Omental fat pad (tissue), 4 donors: ENCODE data around the gene TRAPPC10. TPM values are rescaled to one million over a fixed set of nuclear protein-coding genes. Genes with fewer than 3 reads are reported as not detected.
A peak's percentile ranks its signal among the peaks of the same experiment; 100 is the strongest.

ENCODE experiments used
- ATAC-seq: fragments of 150-250 bp; one replicate; pipeline ENCODE4 v1.9.1; 2016; ENCODE audit warnings: mild to moderate bottlenecking, moderate library complexity; ENCODE audit not compliant: low FRiP score
- DNase-seq: peaks from one replicate; pipeline ENCODE4 v3.0.0-alpha.2; 2019; ENCODE audit warnings: low spot score
- CTCF ChIP-seq, 3 donors: fragments of 450-650 bp; IDR thresholded peaks; one replicate each; pipeline ENCODE4 v1.5.1; 2016 to 2017; ENCODE audit warnings: antibody characterized with exemption in 3 of 3, mild to moderate bottlenecking in 3 of 3, moderate library complexity in 2 of 3
- total RNA-seq, 4 donors: library from RNA; depleted of rRNA; stranded (reverse); fragments of >200 nt; gene quantifications; one replicate each; pipeline ENCODE4 v1.1.0, GENCODE V29; 2016

TRAPPC10 gene
- total RNA-seq, 4 donors from 2014 or later: 29.3 to 42.8 (median 36.6) TPM

- DNase-seq (no peak), ATAC-seq (no peak)
- no peak for TF ChIP-seq CTCF (IDR thresholded peaks at IDR 0.05)
Observed at GRCh38 chr21:44018813-44019567, 6.9 kb downstream of the TRAPPC10 start.

- ATAC-seq (no peak), DNase-seq (no peak)
- TF ChIP-seq CTCF (IDR thresholded peaks at IDR 0.05): no peak
Observed at GRCh38 chr21:44019568-44019958, 7.5 kb downstream of the TRAPPC10 start.

- DNase-seq (no peak), ATAC-seq (no peak)
- no peak for TF ChIP-seq CTCF (IDR thresholded peaks at IDR 0.05)
Observed at GRCh38 chr21:44020551-44020950, 8.4 kb downstream of the TRAPPC10 start.

GRCh38 chr21:44021064-44021463 lies 9.0 kb downstream of the TRAPPC10 start:
- no peak for TF ChIP-seq CTCF (IDR thresholded peaks at IDR 0.05)
- ATAC-seq (no peak), DNase-seq (no peak)

GRCh38 chr21:44024257-44024656 lies 12.1 kb downstream of the TRAPPC10 start:
- ATAC-seq (no peak), DNase-seq (no peak)
- no peak for TF ChIP-seq CTCF (IDR thresholded peaks at IDR 0.05)

GRCh38 chr21:44024887-44025353 lies 12.8 kb downstream of the TRAPPC10 start:
- peak; percentile 52 for ATAC-seq
- no peak for DNase-seq
- no peak for TF ChIP-seq CTCF (IDR thresholded peaks at IDR 0.05)
